GM21360 (cell line): ENCODE measurements around the gene MDFI.

Experiments
- ATAC-seq: cut with Tn5 transposase; IDR thresholded peaks from one replicate; pipeline ENCODE4 v1.9.1; 2021; ENCODE audit warnings: mild to moderate bottlenecking, moderate library complexity; ENCODE audit not compliant: unreplicated experiment

Gene MDFI

DNA sequence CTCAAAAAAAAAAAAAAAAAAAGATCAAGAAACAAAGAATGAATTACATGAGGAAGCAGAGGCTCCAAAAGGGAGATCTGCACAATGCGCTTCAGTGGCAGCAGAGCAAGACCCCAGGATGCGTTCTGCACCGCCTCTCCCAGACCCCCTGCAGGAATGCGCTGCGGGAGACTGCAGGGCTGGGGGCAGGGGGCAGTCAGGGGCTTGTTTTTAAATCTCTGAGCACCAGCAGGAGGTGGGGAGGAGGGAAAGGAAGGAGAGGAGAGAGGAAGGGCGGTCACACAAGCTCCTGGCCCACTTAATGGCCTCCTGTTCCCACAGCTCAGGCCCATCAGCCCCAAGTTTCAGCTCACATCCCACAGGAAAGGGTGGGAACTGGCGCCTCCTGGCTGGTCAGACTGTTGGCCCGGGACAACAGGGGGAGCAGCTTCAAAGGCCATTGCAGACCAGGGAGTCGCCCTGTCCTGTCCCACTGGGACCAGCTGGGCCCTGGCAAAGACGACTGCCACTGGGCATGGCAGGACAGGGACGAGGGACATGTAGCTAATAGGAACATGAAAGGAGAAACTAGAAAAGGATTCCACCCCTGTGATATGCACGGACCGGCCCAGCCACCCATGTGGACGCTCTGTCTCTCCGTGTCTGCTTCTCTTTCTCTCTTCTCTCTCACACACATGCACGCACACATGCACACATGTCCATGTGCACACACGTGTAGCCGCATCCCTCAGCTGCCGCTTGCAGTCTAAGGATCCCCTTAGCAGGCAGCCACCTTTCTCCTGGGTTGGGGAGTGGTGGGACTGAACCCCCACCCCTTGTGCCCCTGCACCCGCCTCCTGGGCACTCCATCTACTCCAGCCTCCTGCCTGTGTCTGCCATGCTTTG, 62.4 kb downstream of the MDFI start:
- no peak for ATAC-seq

DNA sequence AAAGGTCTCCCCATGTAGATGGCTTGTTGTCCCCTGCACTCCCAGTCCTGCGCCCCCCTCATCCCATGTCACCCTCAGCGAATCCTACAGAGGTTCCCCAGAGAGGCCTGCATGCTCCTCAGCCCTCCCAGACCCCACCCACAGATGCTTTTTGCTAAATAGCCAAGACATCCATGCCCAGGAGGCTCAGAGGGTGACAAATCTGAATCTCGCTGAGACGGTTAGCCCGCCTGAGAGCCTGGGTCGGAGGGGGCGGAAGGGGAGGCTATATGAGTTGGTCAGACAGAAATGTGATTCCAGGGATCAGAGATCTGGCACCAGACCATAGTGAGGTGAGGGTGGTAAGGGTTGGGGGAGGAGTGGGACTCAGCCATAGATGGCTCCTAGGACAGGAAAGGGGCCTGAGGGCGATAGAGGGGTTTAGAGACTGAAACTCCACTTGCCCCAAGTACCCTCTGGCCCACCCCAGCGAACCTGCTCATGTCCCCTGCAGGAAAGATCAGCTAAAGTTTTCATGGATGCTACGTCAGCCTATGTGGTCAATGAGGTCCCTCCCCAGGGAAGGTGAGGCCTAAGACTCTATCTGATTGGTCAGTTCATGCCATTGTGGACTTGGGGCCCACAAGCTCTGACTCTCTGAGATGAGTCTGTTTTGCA, 63.9 kb downstream of the MDFI start:
- ATAC-seq = no peak

DNA sequence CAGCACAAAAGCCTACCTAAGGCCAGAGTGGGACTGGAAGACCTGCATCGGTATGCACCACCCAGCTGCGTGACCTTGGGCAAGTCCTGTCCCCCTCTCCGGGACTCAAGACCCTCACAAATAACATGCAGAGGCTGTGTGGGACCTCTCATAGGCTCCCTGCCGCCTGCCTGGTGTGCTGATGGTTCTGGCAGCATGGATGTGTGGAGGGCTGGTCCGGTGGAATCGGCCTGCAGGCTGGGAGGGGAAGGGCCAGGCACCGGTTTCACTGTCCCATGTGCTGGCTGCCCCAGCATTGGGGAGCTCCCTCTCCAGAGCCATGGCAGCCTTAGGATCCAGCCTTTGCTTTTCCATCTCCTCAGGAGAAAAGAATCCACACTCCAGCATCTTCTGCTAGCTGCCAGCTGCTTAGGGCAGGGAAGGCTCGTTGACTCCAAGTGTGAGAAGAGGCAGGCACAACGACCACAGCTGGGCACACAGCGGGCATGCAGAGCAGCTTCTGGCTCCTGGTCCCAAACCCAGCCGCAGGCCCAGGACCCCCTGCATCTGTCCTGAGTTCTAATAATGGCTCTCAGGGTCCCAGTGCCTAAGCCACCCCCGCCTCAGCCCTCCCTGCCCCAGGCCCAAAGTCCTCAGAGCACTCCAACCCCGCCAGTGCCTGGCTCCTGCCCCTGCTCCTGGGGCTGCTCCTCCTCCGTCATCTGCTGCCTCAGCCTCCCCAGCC, 64.7 kb downstream of the MDFI start:
- ATAC-seq = no peak
